Endothelial cell (in vitro differentiated cells): Measurements from ENCODE around the gene SRRM3. TPM values are rescaled to one million over a fixed set of nuclear protein-coding genes. Genes with fewer than 3 reads are reported as not detected.
"Not testable (repeated sequence)": the region's sequence is repeated elsewhere in the genome, so short reads cannot be mapped to it uniquely, and the experiment has no call there.

Experiments used
- DNase-seq: peaks from one replicate; pipeline ENCODE4 v3.0.0; 2021; ENCODE audit warnings: low spot score
- H3K27ac Mint-ChIP-seq: one replicate; pipeline ENCODE4 v1.8.0; 2021; ENCODE audit warnings: mixed read lengths, inconsistent platforms; ENCODE audit not compliant: unreplicated experiment
- H3K27me3 Mint-ChIP-seq: one replicate; pipeline ENCODE4 v1.8.0; 2021; ENCODE audit warnings: mild to moderate bottlenecking, moderate library complexity, mixed read lengths, inconsistent platforms; ENCODE audit not compliant: unreplicated experiment
- H3K36me3 Mint-ChIP-seq: one replicate; pipeline ENCODE4 v1.8.0; 2021; ENCODE audit warnings: mild to moderate bottlenecking, low read depth, mixed read lengths, inconsistent platforms; ENCODE audit not compliant: unreplicated experiment
- H3K4me1 Mint-ChIP-seq: one replicate; pipeline ENCODE4 v1.8.0; 2021; ENCODE audit warnings: mild to moderate bottlenecking, mixed read lengths, inconsistent platforms; ENCODE audit not compliant: unreplicated experiment
- H3K4me3 Mint-ChIP-seq: one replicate; pipeline ENCODE4 v1.8.0; 2021; ENCODE audit warnings: mild to moderate bottlenecking, mixed read lengths, inconsistent platforms; ENCODE audit not compliant: unreplicated experiment
- H3K9me3 Mint-ChIP-seq: one replicate; pipeline ENCODE4 v1.8.0; 2021; ENCODE audit warnings: mixed read lengths, inconsistent platforms; ENCODE audit not compliant: unreplicated experiment
- CTCF ChIP-seq: fragments of 200-600 bp; sonication (generic); IDR thresholded peaks from one replicate; pipeline ENCODE4 v1.5.0; 2021; ENCODE audit warnings: antibody characterized with exemption; ENCODE audit not compliant: unreplicated experiment
- total RNA-seq: library from RNA; stranded (reverse); fragmentation: NEBNext Ultra II Directional; extraction: Animal tissue kit (Norgen Biotek cat#: 25700); gene quantifications from one replicate; pipeline ENCODE4 v1.2.1, GENCODE V29; 2021; ENCODE audit not compliant: unreplicated experiment

Gene SRRM3
- total RNA-seq, 1 donor from 2014 or later: 27.1 TPM

DNA sequence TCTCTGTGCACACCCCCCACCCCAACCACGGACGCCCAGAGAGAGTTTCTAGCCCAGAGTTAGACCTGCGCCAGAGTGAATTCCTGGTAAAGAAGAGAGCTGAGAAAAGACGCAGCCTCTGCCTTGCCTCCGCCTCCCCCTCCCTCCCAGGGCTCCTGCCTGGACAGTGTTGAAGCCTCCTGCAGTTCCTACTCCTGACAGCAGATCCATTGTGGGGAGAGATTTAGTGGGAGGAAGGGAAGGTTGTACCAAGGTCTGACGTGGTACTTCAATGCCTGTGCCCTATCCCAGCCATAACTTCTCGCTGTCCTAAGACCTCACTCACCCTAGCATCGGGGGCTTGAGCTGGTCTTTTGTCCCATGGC is 952 bp downstream of the SRRM3 start:
- no peaks in the 10 kb centered on the region for H3K4me1 Mint-ChIP-seq
- no peaks in the 10 kb centered on the region for H3K36me3 Mint-ChIP-seq
- no peak overlapping the region for H3K27ac Mint-ChIP-seq
- DNase-seq: no peak
- no peaks in the 10 kb centered on the region for H3K27me3 Mint-ChIP-seq
- no peak for TF ChIP-seq CTCF
- no peaks in the 10 kb centered on the region for H3K9me3 Mint-ChIP-seq
- H3K4me3 Mint-ChIP-seq: no peak overlapping the region

DNA sequence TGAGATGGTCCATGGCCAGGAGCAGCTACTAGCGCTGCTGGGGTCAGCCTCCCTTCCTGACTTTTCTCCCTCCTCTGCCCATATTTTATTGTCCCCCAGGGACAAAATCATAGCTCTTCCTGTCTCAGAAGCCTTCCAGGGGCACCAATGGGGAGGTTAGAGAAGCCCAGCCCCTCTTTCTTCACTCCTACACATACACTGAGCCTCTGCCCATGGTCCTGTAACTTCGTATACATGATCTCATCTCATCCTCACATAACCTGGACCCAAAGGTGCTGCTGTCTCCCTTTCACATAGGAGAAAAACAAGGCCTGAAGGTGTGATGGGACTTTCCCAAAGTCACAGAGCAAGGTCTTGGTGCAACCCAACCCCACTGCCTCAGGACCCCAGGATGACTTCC is 2.5 kb downstream of the SRRM3 start:
- Mint-ChIP-seq H3K27me3 (no peaks in the 10 kb centered on the region), H3K36me3 (no peaks in the 10 kb centered on the region), H3K4me1 (no peaks in the 10 kb centered on the region), H3K9me3 (no peaks in the 10 kb centered on the region), H3K27ac (no peak overlapping the region), H3K4me3 (no peak overlapping the region)
- no peak for DNase-seq
- no peak for TF ChIP-seq CTCF

DNA sequence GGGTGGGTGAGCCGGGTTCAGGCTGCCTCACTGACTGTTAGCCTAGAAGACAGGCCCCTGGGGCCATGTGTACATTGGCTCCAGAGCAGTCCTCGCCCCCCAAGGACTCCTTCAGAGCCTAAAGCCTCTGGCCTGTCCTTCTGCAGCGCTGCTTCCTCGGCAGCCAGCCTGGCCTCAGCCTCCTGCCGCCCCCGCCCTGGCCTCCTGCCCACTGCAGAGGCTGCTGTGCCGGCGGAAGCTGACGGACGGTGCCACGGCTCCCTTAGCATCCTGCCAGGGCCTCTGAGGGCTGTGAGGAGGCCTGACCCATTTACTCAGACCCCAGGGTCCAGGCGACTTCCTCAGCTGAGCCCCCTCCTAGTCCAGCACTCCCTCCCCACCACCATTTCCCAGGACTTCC is 4.9 kb downstream of the SRRM3 start:
- TF ChIP-seq CTCF: no peak
- Mint-ChIP-seq H3K4me3 (no peak overlapping the region), H3K27ac (no peak overlapping the region), H3K9me3 (no peaks in the 10 kb centered on the region), H3K27me3 (peaks cover 3% of the 10 kb centered on the region), H3K36me3 (no peaks in the 10 kb centered on the region), H3K4me1 (no peaks in the 10 kb centered on the region)
- DNase-seq: no peak

GRCh38 chr7:76209310-76209709 is 7.6 kb downstream of the SRRM3 start:
- Mint-ChIP-seq H3K4me3 (no peak overlapping the region), H3K9me3 (no peaks in the 10 kb centered on the region), H3K27ac (no peak overlapping the region), H3K4me1 (no peaks in the 10 kb centered on the region), H3K27me3 (peaks cover 3% of the 10 kb centered on the region), H3K36me3 (no peaks in the 10 kb centered on the region)
- DNase-seq: no peak
- no peak for TF ChIP-seq CTCF

GRCh38 chr7:76211216-76211615 is 9.5 kb downstream of the SRRM3 start:
- H3K36me3 Mint-ChIP-seq: no peaks in the 10 kb centered on the region
- no peak overlapping the region for H3K27ac Mint-ChIP-seq
- DNase-seq: no peak
- TF ChIP-seq CTCF: no peak
- peaks cover 3% of the 10 kb centered on the region for H3K27me3 Mint-ChIP-seq
- H3K4me1 Mint-ChIP-seq: no peaks in the 10 kb centered on the region
- no peak overlapping the region for H3K4me3 Mint-ChIP-seq
- H3K9me3 Mint-ChIP-seq: no peaks in the 10 kb centered on the region

GRCh38 chr7:76215349-76215748 is 13.7 kb downstream of the SRRM3 start:
- not testable (repeated sequence) for H3K4me1 Mint-ChIP-seq, DNase-seq, H3K27me3 Mint-ChIP-seq

More at GRCh38 chr7:76215349-76215748, 13.7 kb downstream of the SRRM3 start:
- H3K36me3 Mint-ChIP-seq, H3K4me3 Mint-ChIP-seq, H3K27ac Mint-ChIP-seq, H3K9me3 Mint-ChIP-seq: not testable (repeated sequence)
